ENCODE data around the gene PTPN11. TPM values are rescaled to one million over a fixed set of nuclear protein-coding genes. Genes with fewer than 3 reads are reported as not detected.

Gene PTPN11
- total RNA-seq, result 98.0 and 98.5 TPM in 2 replicates

GRCh38 chr12:112418608-112419296 is at the start of gene PTPN11:
Gene PTPN11 (plus strand): TSS chr12:112418947. CDS start chr12:112419112, 165 bp downstream.

GRCh38 chr12:112381883-112382796 is 36.6 kb upstream of the PTPN11 start, which contains the start of gene HECTD4:
Gene HECTD4 (minus strand): TSS chr12:112382431. CDS start chr12:112382128, 303 bp downstream.

GRCh38 chr12:112409064-112409905 is 9.5 kb upstream of the PTPN11 start, which contains the start of gene RPL6:
Gene RPL6 (minus strand): TSS chr12:112409605. CDS start chr12:112408656, 949 bp downstream.

Other genes starting within 250 kb of the PTPN11 start
- gene HECTD4, start 36.5 kb upstream of the PTPN11 start, total RNA-seq, result 22.3 and 32.9 TPM in 2 replicates
- gene RPL6, start 9.3 kb upstream of the PTPN11 start, total RNA-seq, result 630 and 731 TPM in 2 replicates

Data from hair follicle dermal papilla cell (primary cell).